Heart right ventricle (tissue), 16 donors: ENCODE results near the gene PASD1. TPM values are rescaled to one million over a fixed set of nuclear protein-coding genes. Genes with fewer than 3 reads are reported as not detected.
"Not testable (repeated sequence)": the region's sequence is repeated elsewhere in the genome, so short reads cannot be mapped to it uniquely, and the experiment has no call there.

ENCODE experiments used
- ATAC-seq, 8 donors: fragments of 200-7000 bp; cut with Tn5 transposase; one replicate each; pipeline ENCODE4 v1.9.1; 2020; ENCODE audit warnings: mild to moderate bottlenecking in 8 of 8, moderate library complexity in 8 of 8, moderate number of reproducible peaks in 1 of 8
- DNase-seq, 2 donors: peaks; one replicate each; pipeline ENCODE4 v3.0.0-alpha.2; 2020
- H3K27ac ChIP-seq, 10 donors: fragments of 200-600 bp; sonication (generic) in 2 of 10; one replicate each; pipeline versions ENCODE4 v1.5.0 to v1.8.0; 2020 to 2022; ENCODE audit warnings: mild to moderate bottlenecking in 3 of 10
- H3K27me3 ChIP-seq, 7 donors: fragments of 200-600 bp; one replicate each; pipeline ENCODE4 v1.8.0; 2021 to 2022; ENCODE audit warnings: mild to moderate bottlenecking in 2 of 7
- H3K36me3 ChIP-seq, 9 donors: fragments of 200-600 bp; sonication (generic) in 1 of 9; one replicate each; pipeline versions ENCODE4 v1.5.0 to v1.8.0; 2020 to 2022; ENCODE audit warnings: mild to moderate bottlenecking in 2 of 9
- H3K4me1 ChIP-seq, 9 donors: fragments of 200-600 bp; sonication (generic) in 1 of 9; one replicate each; pipeline versions ENCODE4 v1.5.0 to v1.8.0; 2020 to 2022; ENCODE audit warnings: mild to moderate bottlenecking in 4 of 9
- H3K4me3 ChIP-seq, 10 donors: fragments of 200-600 bp; sonication (generic) in 2 of 10; one replicate each; pipeline versions ENCODE4 v1.5.0 to v1.8.0; 2020 to 2022; ENCODE audit warnings: mild to moderate bottlenecking in 7 of 10, moderate library complexity in 2 of 10
- H3K9me3 ChIP-seq, 11 donors: fragments of 200-600 bp in 10 of 11; sonication (generic) in 2 of 11; one replicate each; pipeline versions ENCODE4 v1.5.0 to v1.8.0; 2013 to 2022; ENCODE audit warnings: mild to moderate bottlenecking in 2 of 11, control low read depth in 1 of 11, moderate library complexity in 1 of 11
- WGBS, 2 donors: extraction: QIAGEN DNeasy Blood & Tissue Kit; methylation state at CpG; one replicate each; pipeline ENCODE4 v1.1.7; 2013; ENCODE audit warnings: inconsistent platforms in 1 of 2; 5-methylcytosine and 5-hydroxymethylcytosine counted together
- intact Hi-C, 10 donors: fragments of 100-400 bp; cut with DNase I; formaldehyde crosslinking; loops; one replicate each; pipeline versions ENCODE4 v1.11.1 to v1.14.2; 2022
- polyA plus RNA-seq, 2 donors: library from polyadenylated mRNA; stranded (reverse); fragments of 200-250 nt; gene quantifications; one replicate each; pipeline ENCODE4 v1.2.3, GENCODE V29; 2013
- total RNA-seq, 10 donors: library from RNA; stranded (reverse); fragmentation: NEBNext Ultra II Directional in 3 of 10; extraction: Animal tissue kit (Norgen Biotek cat#: 25700) in 3 of 10; gene quantifications; one replicate each; pipeline versions ENCODE4 v1.2.1 to v1.2.4, GENCODE V29; 2021 to 2023
- TF ChIP-seq, protein P1 (sequence below), 9 donors: fragments of 200-600 bp; sonication (generic) in 2 of 9; IDR thresholded peaks; one replicate each; pipeline versions ENCODE4 v1.5.0 to v1.8.0; 2021 to 2022; ENCODE audit warnings: antibody characterized with exemption in 9 of 9, mild to moderate bottlenecking in 5 of 9, moderate library complexity in 1 of 9
- donor health status: Arrhythmogenic right ventricular cardiomyopathy.
- donor health status: ischemic (EF 13 %, LVEDD 7.1; RV severe dilation, severe dysfunction).
- donor health status: healthy with polysubstance abuse.
- donor health status: DM: no; HTN: yes; CAD: no.
- donor health status: DM: no; HTN: no; CAD: no.
- donor health status: ischemic (EF 25% LVEDD 6.9; RV normal size, moderate dysfunction).
- donor health status: ischemic (EF 25% LVEDD 5.7; RV mildly dilated, moderate dysfunction).
- donor health status: healthy.
- donor health status: DM: yes; HTN: yes; CAD: no.
- donor health status: Ischemic cardiomyopathy.
- donor health status: ischemic (EF 35%, LVEDD 5.7; RV mildly dilated, moderate dysfunction).
- donor health status: nonischemic (EF 11% LVEDD 7.7; RV severe dilation, severe dysfunction).
- donor health status: DM: yes; HTN: yes; CAD: no.
- donor health status: PGD.
- donor health status: ischemic (EF 29% LVEDD 5.4; RV normal size, mild dysfunction).
- donor health status: nonischemic (EF 23%, LVEDD 6.1; RV moderate dilation, normal function).

The PASD1 gene
- total and polyA plus RNA-seq, 12 donors = not detected

DNA sequence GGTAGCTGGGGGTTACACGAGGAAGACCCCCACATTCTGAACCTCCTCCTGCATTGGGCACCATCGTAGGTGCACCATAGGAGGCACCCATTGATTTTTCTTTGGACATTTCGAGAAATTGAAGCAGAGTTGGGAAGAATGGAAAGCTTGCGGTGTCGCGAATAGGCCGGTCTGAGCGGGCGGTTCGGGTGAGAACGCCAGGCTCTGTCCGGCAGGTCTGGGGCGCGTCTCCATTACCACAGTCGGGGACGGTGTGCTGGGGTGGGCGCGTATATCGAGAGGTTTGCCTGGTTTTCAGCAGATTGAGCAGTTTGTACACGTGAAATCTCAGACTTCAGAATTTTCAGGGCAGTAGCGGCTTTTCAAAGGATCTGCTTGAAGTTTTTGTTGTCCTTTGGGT, 560 bp downstream of the PASD1 start:
- intact Hi-C loops = no loop called here
- no peak overlapping the region for H3K27ac ChIP-seq
- H3K27me3 ChIP-seq = no peaks in the 10 kb centered on the region
- ATAC-seq (no peak), DNase-seq (no peak)
- H3K9me3 ChIP-seq = no peaks in the 10 kb centered on the region
- WGBS, 2 donors = 97 to 98% methylated on average over 21 of the region's 21 CpGs
- no peaks in the 10 kb centered on the region for H3K36me3 ChIP-seq
- no peak overlapping the region for H3K4me3 ChIP-seq
- TF ChIP-seq, protein P1, sequence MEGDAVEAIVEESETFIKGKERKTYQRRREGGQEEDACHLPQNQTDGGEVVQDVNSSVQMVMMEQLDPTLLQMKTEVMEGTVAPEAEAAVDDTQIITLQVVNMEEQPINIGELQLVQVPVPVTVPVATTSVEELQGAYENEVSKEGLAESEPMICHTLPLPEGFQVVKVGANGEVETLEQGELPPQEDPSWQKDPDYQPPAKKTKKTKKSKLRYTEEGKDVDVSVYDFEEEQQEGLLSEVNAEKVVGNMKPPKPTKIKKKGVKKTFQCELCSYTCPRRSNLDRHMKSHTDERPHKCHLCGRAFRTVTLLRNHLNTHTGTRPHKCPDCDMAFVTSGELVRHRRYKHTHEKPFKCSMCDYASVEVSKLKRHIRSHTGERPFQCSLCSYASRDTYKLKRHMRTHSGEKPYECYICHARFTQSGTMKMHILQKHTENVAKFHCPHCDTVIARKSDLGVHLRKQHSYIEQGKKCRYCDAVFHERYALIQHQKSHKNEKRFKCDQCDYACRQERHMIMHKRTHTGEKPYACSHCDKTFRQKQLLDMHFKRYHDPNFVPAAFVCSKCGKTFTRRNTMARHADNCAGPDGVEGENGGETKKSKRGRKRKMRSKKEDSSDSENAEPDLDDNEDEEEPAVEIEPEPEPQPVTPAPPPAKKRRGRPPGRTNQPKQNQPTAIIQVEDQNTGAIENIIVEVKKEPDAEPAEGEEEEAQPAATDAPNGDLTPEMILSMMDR (IDR thresholded peaks at IDR 0.05) = no peak
- H3K4me1 ChIP-seq = no peaks in the 10 kb centered on the region

DNA sequence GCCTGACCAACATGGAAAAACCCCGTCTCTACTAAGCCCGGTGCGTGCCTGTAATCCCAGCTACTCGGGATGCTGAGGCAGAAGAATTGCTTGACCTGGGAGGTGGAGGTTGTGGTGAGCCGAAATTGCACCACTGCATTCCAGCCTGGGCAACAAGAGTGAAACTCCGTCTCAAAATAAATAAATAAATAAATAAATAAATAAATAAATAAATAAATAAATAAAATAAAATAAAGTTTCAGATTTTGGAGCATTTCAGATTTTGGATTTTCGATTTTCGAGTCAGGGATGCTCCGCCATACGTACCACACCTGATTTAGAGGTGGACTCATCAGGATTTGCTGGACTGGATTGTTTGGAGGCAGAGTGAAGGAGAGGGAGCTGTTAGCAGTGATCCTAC, 3.4 kb downstream of the PASD1 start:
- not testable (repeated sequence) for ATAC-seq

DNA sequence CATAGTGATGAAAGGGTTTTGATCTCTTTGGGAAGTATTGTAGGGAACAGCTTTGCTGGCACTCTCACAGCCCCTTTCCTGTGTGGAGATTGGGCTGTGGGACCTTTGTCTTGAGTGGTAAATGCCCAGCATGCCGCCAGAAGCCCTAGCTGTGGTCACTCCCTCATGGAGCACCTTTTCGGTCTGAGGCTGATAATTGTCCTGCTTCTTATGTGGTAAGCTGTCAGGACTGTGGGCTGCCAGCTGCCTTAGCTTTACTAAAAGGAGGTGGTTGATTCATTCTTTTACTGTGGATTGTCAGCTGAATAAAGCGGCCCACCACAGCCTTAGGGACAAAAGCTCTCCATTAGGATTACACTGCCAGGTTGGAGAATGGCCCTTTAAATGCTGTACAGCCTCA, 7.1 kb downstream of the PASD1 start:
- Histone ChIP-seq H3K9me3 (no peaks in the 10 kb centered on the region), H3K36me3 (no peaks in the 10 kb centered on the region), H3K4me3 (no peak overlapping the region), H3K27me3 (peaks cover 0 to 16% (median 0%) of the 10 kb centered on the region in 7 donors), H3K27ac (no peak overlapping the region), H3K4me1 (no peaks in the 10 kb centered on the region)
- ATAC-seq (no peak), DNase-seq (no peak)
- WGBS, 2 donors = 67 to 80% methylated on average over 3 of the region's 3 CpGs
- TF ChIP-seq, protein P1 (IDR thresholded peaks at IDR 0.05) = no peak
- intact Hi-C loops = no loop called here

More for the DNA sequence above, 3.4 kb downstream of the PASD1 start:
- DNase-seq, intact Hi-C loops, H3K36me3 ChIP-seq, H3K4me1 ChIP-seq, H3K9me3 ChIP-seq, H3K27ac ChIP-seq, H3K4me3 ChIP-seq, H3K27me3 ChIP-seq: not testable (repeated sequence)
- WGBS, 2 donors = 92 to 98% methylated on average over 10 of the region's 10 CpGs

GRCh38 chrX:151593384-151593783, 29.9 kb downstream of the PASD1 start:
- whole genome bisulfite sequencing, 2 donors = 95 to 98% methylated on average over 3 of the region's 3 CpGs
- H3K27me3 ChIP-seq, DNase-seq, ATAC-seq, H3K27ac ChIP-seq, H3K4me1 ChIP-seq, H3K4me3 ChIP-seq, H3K9me3 ChIP-seq, intact Hi-C loops, H3K36me3 ChIP-seq: not testable (repeated sequence)

- DNase-seq (no peak), ATAC-seq (no peak)
- no peak overlapping the region for H3K4me3 ChIP-seq
- intact Hi-C loops = no loop called here
- TF ChIP-seq, protein P1 (IDR thresholded peaks at IDR 0.05) = no peak
- no peaks in the 10 kb centered on the region for H3K9me3 ChIP-seq
- WGBS, 2 donors = 0 to 9% methylated on average over 1 of the region's 1 CpG
- H3K4me1 ChIP-seq = no peaks in the 10 kb centered on the region
- H3K27me3 ChIP-seq = peaks cover 0 to 8% (median 0%) of the 10 kb centered on the region in 7 donors
- no peaks in the 10 kb centered on the region for H3K36me3 ChIP-seq
- H3K27ac ChIP-seq = no peak overlapping the region
Measured at GRCh38 chrX:151596282-151596681, 32.8 kb downstream of the PASD1 start.
